Upper lobe of left lung (tissue), 6 donors: Measurements from ENCODE around the gene TARS3. TPM values are rescaled to one million over a fixed set of nuclear protein-coding genes. Genes with fewer than 3 reads are reported as not detected.

Source experiments
- ATAC-seq, 2 donors: fragments of 200-7000 bp; cut with Tn5 transposase; one replicate each; pipeline ENCODE4 v1.9.1; 2022; ENCODE audit warnings: mild to moderate bottlenecking in 2 of 2, moderate library complexity in 2 of 2; ENCODE audit not compliant: low FRiP score in 2 of 2
- DNase-seq, 2 donors: peaks; one replicate each; pipeline ENCODE4 v3.0.0-alpha.2; 2019 to 2020
- H3K27ac ChIP-seq, 4 donors: fragments of 200-600 bp; sonication (generic); one replicate each; pipeline ENCODE4 v1.5.1; 2016 to 2019
- H3K27me3 ChIP-seq, 4 donors: fragments of 200-600 bp; sonication (generic); one replicate each; pipeline ENCODE4 v1.5.1; 2017 to 2019
- H3K36me3 ChIP-seq, 4 donors: fragments of 200-600 bp; sonication (generic); one replicate each; pipeline ENCODE4 v1.5.1; 2016 to 2019
- H3K4me1 ChIP-seq, 4 donors: fragments of 200-600 bp; sonication (generic); one replicate each; pipeline ENCODE4 v1.5.1; 2018 to 2019
- H3K4me3 ChIP-seq, 4 donors: fragments of 200-600 bp; sonication (generic); one replicate each; pipeline ENCODE4 v1.5.1; 2017 to 2019; ENCODE audit warnings: mild to moderate bottlenecking in 2 of 4, moderate library complexity in 1 of 4
- H3K9me3 ChIP-seq, 4 donors: fragments of 200-600 bp; sonication (generic); one replicate each; pipeline ENCODE4 v1.5.1; 2018 to 2019
- CTCF ChIP-seq, 6 experiments: fragments of 450-650 bp in 4 of 6; fragments of 200-600 bp in 2 of 6; sonication (generic) in 2 of 6; IDR thresholded peaks; one replicate each; pipeline ENCODE4 v1.5.1; 2016 to 2019; ENCODE audit warnings: antibody characterized with exemption in 6 of 6
- EP300 ChIP-seq, 4 donors: sonication (generic); formaldehyde crosslinking; IDR thresholded peaks; one replicate each; pipeline ENCODE4 v1.5.1; 2017; ENCODE audit warnings: antibody characterized with exemption in 4 of 4, control low read depth in 2 of 4
- POLR2A ChIP-seq, 4 donors: fragments of 450-650 bp; IDR thresholded peaks; one replicate each; pipeline ENCODE4 v1.5.1; 2016 to 2017; ENCODE audit warnings: antibody characterized with exemption in 4 of 4, mild to moderate bottlenecking in 2 of 4
- POLR2AphosphoS5 ChIP-seq, 2 donors: sonication (generic); formaldehyde crosslinking; IDR thresholded peaks; one replicate each; pipeline ENCODE4 v1.5.1; 2017; ENCODE audit warnings: antibody characterized with exemption in 2 of 2
- WGBS, 2 donors: methylation state at CpG; one replicate each; pipeline ENCODE4 v1.1.5; 2017 to 2018; 5-methylcytosine and 5-hydroxymethylcytosine counted together
- total RNA-seq, 6 donors: library from RNA; depleted of rRNA in 4 of 6; stranded (reverse); fragments of >200 nt in 4 of 6; gene quantifications; one replicate each; pipeline versions ENCODE4 v1.1.0 to v1.2.1, GENCODE V29; 2016 to 2021
- donor health status: DM: no; HTN: no; CAD: no; lungs with moderate emphysema.
- donor health status: DM: no; HTN: yes; CAD: no; lungs with severe emphysema.

The TARS3 gene
- total RNA-seq, 6 donors from 2014 or later, result 8.7 to 45.1 (median 13.9) TPM

- 69 to 81% methylated on average over 4 of the region's 4 CpGs for WGBS, 2 donors
- no peak for DNase-seq
- H3K27ac ChIP-seq, result no peak overlapping the region
Measured at GRCh38 chr15:101702077-101702476, 22.2 kb downstream of the TARS3 start.

GRCh38 chr15:101698314-101698713 lies 26.0 kb downstream of the TARS3 start:
- ATAC-seq, result no peak
- no peaks in the 10 kb centered on the region for H3K4me1 ChIP-seq
- no peak overlapping the region for H3K27ac ChIP-seq
- DNase-seq, result no peak
- H3K4me3 ChIP-seq, result no peak overlapping the region
- no peaks in the 10 kb centered on the region for H3K9me3 ChIP-seq
- H3K36me3 ChIP-seq, result peaks cover 32 to 87% (median 49%) of the 10 kb centered on the region in 4 donors
- H3K27me3 ChIP-seq, result no peaks in the 10 kb centered on the region
- TF ChIP-seq POLR2A (IDR thresholded peaks at IDR 0.05) (no peak), EP300 (IDR thresholded peaks at IDR 0.05) (no peak), POLR2AphosphoS5 (IDR thresholded peaks at IDR 0.05) (no peak), CTCF (IDR thresholded peaks at IDR 0.05) (no peak)
- WGBS, 2 donors, result 92 to 94% methylated on average over 2 of the region's 2 CpGs

More at GRCh38 chr15:101702077-101702476, 22.2 kb downstream of the TARS3 start:
- H3K4me3 ChIP-seq, result no peak overlapping the region
- no peak for ATAC-seq
- H3K36me3 ChIP-seq, result peaks cover 31 to 89% (median 53%) of the 10 kb centered on the region in 4 donors
- H3K9me3 ChIP-seq, result no peaks in the 10 kb centered on the region
- TF ChIP-seq POLR2A (IDR thresholded peaks at IDR 0.05) (no peak), EP300 (IDR thresholded peaks at IDR 0.05) (no peak), CTCF (IDR thresholded peaks at IDR 0.05) (no peak), POLR2AphosphoS5 (IDR thresholded peaks at IDR 0.05) (no peak)
- H3K4me1 ChIP-seq, result no peaks in the 10 kb centered on the region
- no peaks in the 10 kb centered on the region for H3K27me3 ChIP-seq

GRCh38 chr15:101697488-101697887 lies 26.8 kb downstream of the TARS3 start:
- 90 to 97% methylated on average over 7 of the region's 7 CpGs for WGBS, 2 donors
- DNase-seq (no peak), ATAC-seq (no peak)
- H3K9me3 ChIP-seq, result no peaks in the 10 kb centered on the region
- H3K27ac ChIP-seq, result no peak overlapping the region
- no peaks in the 10 kb centered on the region for H3K27me3 ChIP-seq
- peaks cover 32 to 87% (median 47%) of the 10 kb centered on the region in 4 donors for H3K36me3 ChIP-seq
- H3K4me3 ChIP-seq, result no peak overlapping the region
- no peaks in the 10 kb centered on the region for H3K4me1 ChIP-seq
- TF ChIP-seq POLR2A (IDR thresholded peaks at IDR 0.05) (no peak), POLR2AphosphoS5 (IDR thresholded peaks at IDR 0.05) (no peak), EP300 (IDR thresholded peaks at IDR 0.05) (no peak), CTCF (IDR thresholded peaks at IDR 0.05) (no peak)

GRCh38 chr15:101696829-101697228 lies 27.4 kb downstream of the TARS3 start:
- 97 to 100% methylated on average over 1 of the region's 1 CpG for whole genome bisulfite sequencing, 2 donors
- Histone ChIP-seq H3K27me3 (no peaks in the 10 kb centered on the region), H3K4me1 (no peaks in the 10 kb centered on the region), H3K27ac (no peak overlapping the region), H3K4me3 (no peak overlapping the region), H3K9me3 (no peaks in the 10 kb centered on the region), H3K36me3 (peaks cover 27 to 82% (median 48%) of the 10 kb centered on the region in 4 donors)
- ATAC-seq, result no peak
- TF ChIP-seq POLR2AphosphoS5 (IDR thresholded peaks at IDR 0.05), result no peak
- no peak for TF ChIP-seq POLR2A (IDR thresholded peaks at IDR 0.05)
- TF ChIP-seq EP300 (IDR thresholded peaks at IDR 0.05), result no peak
- TF ChIP-seq CTCF (IDR thresholded peaks at IDR 0.05), result no peak
- DNase-seq, result no peak

- Histone ChIP-seq H3K27me3 (no peaks in the 10 kb centered on the region), H3K36me3 (peaks cover 8 to 63% (median 27%) of the 10 kb centered on the region in 4 donors), H3K4me1 (no peaks in the 10 kb centered on the region), H3K9me3 (no peaks in the 10 kb centered on the region), H3K27ac (no peak overlapping the region), H3K4me3 (no peak overlapping the region)
- ATAC-seq (no peak), DNase-seq (no peak)
- TF ChIP-seq POLR2AphosphoS5 (IDR thresholded peaks at IDR 0.05) (no peak), CTCF (IDR thresholded peaks at IDR 0.05) (no peak)
- 90 to 95% methylated on average over 2 of the region's 2 CpGs for WGBS, 2 donors
Measured at GRCh38 chr15:101694261-101694660, 30.0 kb downstream of the TARS3 start.
